Gastroesophageal sphincter (tissue), 4 donors: Measurements from ENCODE around the gene LRIT2. TPM values are rescaled to one million over a fixed set of nuclear protein-coding genes. Genes with fewer than 3 reads are reported as not detected.
"Not testable (repeated sequence)": the region's sequence is repeated elsewhere in the genome, so short reads cannot be mapped to it uniquely, and the experiment has no call there.

Experiments used
- ATAC-seq: fragments of 150-250 bp; one replicate; pipeline ENCODE4 v1.9.1; 2016; ENCODE audit warnings: mild to moderate bottlenecking, moderate library complexity
- H3K27ac ChIP-seq, 4 donors: fragments of 200-600 bp; sonication (generic) in 3 of 4; 1 replicate in 3 of 4; 2 replicates in 1 of 4; pipeline ENCODE4 v1.5.1; 2016 to 2019
- H3K27me3 ChIP-seq: fragments of 200-600 bp; sonication (generic); one replicate; pipeline ENCODE4 v1.5.1; 2019
- H3K36me3 ChIP-seq, 2 donors: fragments of 200-600 bp; sonication (generic); one replicate each; pipeline ENCODE4 v1.5.1; 2019; ENCODE audit warnings: control low read depth in 1 of 2
- H3K4me1 ChIP-seq, 3 donors: fragments of 200-600 bp; sonication (generic); 1 replicate in 2 of 3; 2 replicates in 1 of 3; pipeline ENCODE4 v1.5.1; 2016 to 2019; ENCODE audit warnings: control low read depth in 2 of 3
- H3K4me3 ChIP-seq, 2 donors: fragments of 200-600 bp; sonication (generic); one replicate each; pipeline ENCODE4 v1.5.1; 2019; ENCODE audit warnings: mild to moderate bottlenecking in 1 of 2, moderate library complexity in 1 of 2
- H3K9me3 ChIP-seq, 3 donors: fragments of 200-600 bp; sonication (generic); one replicate each; pipeline ENCODE4 v1.5.1; 2017 to 2019; ENCODE audit warnings: control low read depth in 2 of 3
- EP300 ChIP-seq: sonication (generic); formaldehyde crosslinking; IDR thresholded peaks from one replicate; pipeline ENCODE4 v1.6.1; 2017; ENCODE audit warnings: antibody characterized with exemption, mild to moderate bottlenecking
- POLR2A ChIP-seq, 2 donors: fragments of 450-650 bp; IDR thresholded peaks; one replicate each; pipeline ENCODE4 v1.6.1; 2017; ENCODE audit warnings: antibody characterized with exemption in 2 of 2, mild to moderate bottlenecking in 2 of 2, moderate library complexity in 1 of 2
- POLR2AphosphoS5 ChIP-seq: sonication (generic); formaldehyde crosslinking; IDR thresholded peaks from one replicate; pipeline ENCODE4 v1.6.1; 2017; ENCODE audit warnings: antibody characterized with exemption
- WGBS, 2 donors: methylation state at CpG; one replicate each; pipeline ENCODE4 v1.1.5; 2018; ENCODE audit warnings: low coverage in 1 of 2; 5-methylcytosine and 5-hydroxymethylcytosine counted together
- total RNA-seq, 4 donors: library from RNA; depleted of rRNA; stranded (reverse); fragments of >200 nt; gene quantifications; one replicate each; pipeline ENCODE4 v1.1.0, GENCODE V29; 2016
- TF ChIP-seq, protein P1 (sequence below), 4 experiments: fragments of 200-600 bp in 2 of 4; fragments of 450-650 bp in 2 of 4; sonication (generic) in 1 of 4; IDR thresholded peaks; one replicate each; pipeline ENCODE4 v1.5.1; 2017 to 2019; ENCODE audit warnings: antibody characterized with exemption in 4 of 4, mild to moderate bottlenecking in 2 of 4, moderate library complexity in 2 of 4

Gene LRIT2
- total RNA-seq, 4 donors from 2014 or later = not detected

DNA sequence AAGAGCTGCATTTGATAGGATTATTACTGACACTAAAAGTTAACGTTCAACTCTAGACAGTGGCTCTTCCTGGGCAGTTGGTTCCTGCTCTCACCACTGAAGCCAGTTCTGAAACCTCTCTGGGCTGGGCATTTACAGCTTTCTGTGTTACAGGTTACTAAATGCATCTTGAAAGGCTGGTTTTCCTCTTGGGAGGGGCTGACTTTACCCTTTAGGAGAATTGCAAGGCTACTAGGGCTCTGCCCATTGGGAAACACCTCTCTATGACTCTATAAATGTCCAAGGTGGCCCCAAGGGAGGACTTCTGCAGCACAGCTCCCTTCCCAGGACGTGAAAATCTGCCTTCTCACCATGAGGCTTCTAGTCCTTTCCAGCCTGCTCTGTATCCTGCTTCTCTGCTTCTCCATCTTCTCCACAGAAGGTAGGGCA lies 51.8 kb downstream of the LRIT2 start, which contains the start of gene GPR15LG:
TSS of gene GPR15LG (plus strand) at position 301 of the 429 bp plus-strand sequence. CDS start at position 352, 51 bp downstream.
- Histone ChIP-seq H3K27me3 (no peaks in the 10 kb centered on the region), H3K4me3 (no peak within 1 kb of the TSS), H3K4me1 (no peaks in the 10 kb centered on the region), H3K9me3 (no peaks in the 10 kb centered on the region), H3K27ac (no peak within 1 kb of the TSS), H3K36me3 (no peaks in the 10 kb centered on the region)
- no peak for ATAC-seq
- TF ChIP-seq POLR2AphosphoS5 (no peak), EP300 (no peak), POLR2A (IDR thresholded peaks at IDR 0.05) (no peak)
- TF ChIP-seq, protein P1, sequence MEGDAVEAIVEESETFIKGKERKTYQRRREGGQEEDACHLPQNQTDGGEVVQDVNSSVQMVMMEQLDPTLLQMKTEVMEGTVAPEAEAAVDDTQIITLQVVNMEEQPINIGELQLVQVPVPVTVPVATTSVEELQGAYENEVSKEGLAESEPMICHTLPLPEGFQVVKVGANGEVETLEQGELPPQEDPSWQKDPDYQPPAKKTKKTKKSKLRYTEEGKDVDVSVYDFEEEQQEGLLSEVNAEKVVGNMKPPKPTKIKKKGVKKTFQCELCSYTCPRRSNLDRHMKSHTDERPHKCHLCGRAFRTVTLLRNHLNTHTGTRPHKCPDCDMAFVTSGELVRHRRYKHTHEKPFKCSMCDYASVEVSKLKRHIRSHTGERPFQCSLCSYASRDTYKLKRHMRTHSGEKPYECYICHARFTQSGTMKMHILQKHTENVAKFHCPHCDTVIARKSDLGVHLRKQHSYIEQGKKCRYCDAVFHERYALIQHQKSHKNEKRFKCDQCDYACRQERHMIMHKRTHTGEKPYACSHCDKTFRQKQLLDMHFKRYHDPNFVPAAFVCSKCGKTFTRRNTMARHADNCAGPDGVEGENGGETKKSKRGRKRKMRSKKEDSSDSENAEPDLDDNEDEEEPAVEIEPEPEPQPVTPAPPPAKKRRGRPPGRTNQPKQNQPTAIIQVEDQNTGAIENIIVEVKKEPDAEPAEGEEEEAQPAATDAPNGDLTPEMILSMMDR (IDR thresholded peaks at IDR 0.05) = no peak
- 86% methylated on average over 2 of the region's 2 CpGs; no CpG with 5 or more reads in 1 of the 2 donors for WGBS, 2 donors

DNA sequence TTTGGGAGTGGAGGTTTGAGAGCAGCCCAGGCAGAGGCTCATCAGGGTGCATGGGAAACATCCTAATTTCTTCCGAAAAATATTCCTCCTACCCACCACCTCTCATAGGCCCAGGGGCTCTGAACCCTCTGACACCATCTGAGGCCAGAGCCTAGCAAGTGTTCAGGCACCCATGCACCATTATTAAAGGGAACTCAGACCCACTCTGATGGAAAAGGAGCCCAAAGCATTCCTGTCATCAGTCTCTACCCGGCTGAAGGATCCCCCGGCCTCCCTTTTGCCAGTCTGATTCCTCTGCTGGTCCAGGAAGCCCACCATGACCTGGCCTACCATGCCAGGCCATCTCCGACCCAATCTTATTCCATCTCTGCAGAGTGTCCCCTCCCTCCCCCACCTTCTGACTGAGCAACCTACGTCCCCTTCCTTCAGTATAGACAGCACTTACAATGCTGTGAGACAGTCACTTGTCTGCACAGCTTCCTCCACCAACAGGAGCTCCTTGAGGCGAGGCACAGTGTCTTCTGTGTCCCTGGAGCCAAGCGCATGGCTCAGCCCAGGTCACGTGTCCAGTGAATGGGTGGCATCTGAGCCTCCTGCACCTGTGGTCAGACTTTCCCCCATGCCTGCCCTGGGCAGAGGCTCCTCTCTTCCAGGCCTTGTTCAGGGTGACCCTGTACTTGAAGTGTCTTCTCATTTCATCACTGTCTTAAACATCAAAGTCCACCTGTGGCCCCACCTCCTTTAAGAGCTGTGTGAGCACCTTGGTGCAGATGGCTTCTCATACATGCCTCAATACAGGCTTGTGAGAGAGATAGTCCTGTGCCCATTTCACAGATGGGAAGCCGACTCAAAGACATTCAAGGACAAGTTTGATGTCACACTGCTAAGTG lies 52.6 kb downstream of the LRIT2 start:
- ATAC-seq = no peak
- TF ChIP-seq EP300 = no peak
- TF ChIP-seq POLR2A (IDR thresholded peaks at IDR 0.05) = no peak
- TF ChIP-seq, protein P1 (IDR thresholded peaks at IDR 0.05) = no peak
- no peak for TF ChIP-seq POLR2AphosphoS5
- Histone ChIP-seq H3K36me3 (no peaks in the 10 kb centered on the region), H3K27me3 (no peaks in the 10 kb centered on the region), H3K27ac (no peak overlapping the region), H3K4me1 (no peaks in the 10 kb centered on the region), H3K4me3 (no peak overlapping the region), H3K9me3 (no peaks in the 10 kb centered on the region)
- WGBS, 2 donors = 60 to 90% methylated on average over 3 to 6 of the region's 9 CpGs

DNA sequence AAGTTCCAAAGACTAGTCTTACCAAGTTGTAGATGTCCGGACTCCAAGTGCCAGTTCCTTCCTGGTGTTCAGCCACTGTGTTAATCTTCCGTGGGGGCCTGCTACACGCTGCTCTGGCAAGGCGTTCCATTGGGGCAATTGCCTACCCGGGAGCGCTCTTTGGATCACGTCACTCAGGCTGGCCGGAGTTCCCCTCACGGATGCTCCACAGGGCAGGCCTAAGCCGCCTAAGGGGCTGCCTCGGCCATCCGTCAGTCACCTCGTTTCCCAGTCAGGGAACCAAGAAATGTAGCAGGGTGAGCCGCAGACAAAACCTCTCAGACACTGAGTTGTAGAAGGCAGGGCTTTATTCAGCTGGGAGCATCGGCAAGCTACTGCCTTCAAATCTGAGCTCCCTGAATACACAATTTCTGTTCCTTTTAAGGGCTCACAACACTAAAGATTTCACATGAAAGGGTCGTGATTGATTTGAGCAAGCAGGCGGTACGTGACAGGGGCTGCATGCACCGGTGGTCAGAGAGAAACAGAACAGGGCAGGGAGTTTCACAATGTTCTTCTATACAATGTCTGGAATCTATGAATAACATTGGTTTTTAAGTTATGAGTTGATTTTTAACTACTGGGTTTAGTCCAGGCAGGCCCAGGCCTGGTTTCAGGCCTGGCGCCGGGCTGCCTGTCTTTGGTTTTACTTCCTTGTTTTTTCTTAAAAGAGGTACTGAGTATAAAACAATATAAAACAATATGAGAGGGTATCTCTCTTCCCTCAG lies 53.5 kb downstream of the LRIT2 start:
- H3K27ac ChIP-seq, H3K4me3 ChIP-seq, H3K9me3 ChIP-seq, H3K27me3 ChIP-seq, H3K36me3 ChIP-seq, ATAC-seq, H3K4me1 ChIP-seq: not testable (repeated sequence)
- 69 to 83% methylated on average over 11 to 16 of the region's 21 CpGs for WGBS, 2 donors

DNA sequence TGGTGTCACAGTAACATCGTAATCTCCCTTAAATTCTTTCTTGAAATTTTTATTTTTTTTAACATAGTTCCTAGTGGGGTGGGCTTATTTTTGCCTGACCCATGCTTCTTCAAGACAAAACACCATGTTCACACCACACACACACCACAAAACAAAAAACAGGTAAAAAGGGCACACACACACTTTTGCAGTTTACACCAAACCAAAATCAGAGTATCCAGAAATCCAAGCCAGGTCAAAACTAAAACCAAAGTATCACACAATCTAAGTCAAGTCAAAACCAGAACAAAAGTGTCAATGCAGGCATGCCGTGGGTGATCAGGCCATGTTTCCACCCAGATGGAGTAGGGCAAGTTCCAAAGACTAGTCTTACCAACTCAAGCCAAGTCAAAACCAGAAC lies 54.1 kb downstream of the LRIT2 start:
- not testable (repeated sequence) for H3K4me3 ChIP-seq, H3K27ac ChIP-seq, ATAC-seq, H3K4me1 ChIP-seq, H3K27me3 ChIP-seq, H3K9me3 ChIP-seq, H3K36me3 ChIP-seq
- whole genome bisulfite sequencing, 2 donors = 84% methylated on average over 2 of the region's 2 CpGs; no CpG with 5 or more reads in 1 of the 2 donors

Other genes starting within 250 kb of the LRIT2 start
- 100 to 1,000 TPM; 134 to 230 (median 190) TPM for gene GHITM, start 86.0 kb downstream of the LRIT2 start, total RNA-seq
- gene GPR15LG, start 51.7 kb downstream of the LRIT2 start, total RNA-seq = 10 to 100 TPM in 1 of 4 donors, 1 to 10 TPM in 1, not detected in 2; 1.2 to 10.1 TPM
- under 1 TPM in 2 of 4 donors, not detected in 2; 0.10 to 0.67 TPM for gene CDHR1, start 31.0 kb downstream of the LRIT2 start, total RNA-seq
- under 1 TPM in 1 of 4 donors, not detected in 3; 0.12 TPM for gene LRIT1, start 16.0 kb upstream of the LRIT2 start, total RNA-seq
- gene RGR, start 19.5 kb upstream of the LRIT2 start, total RNA-seq = 1 to 10 TPM in 2 of 4 donors, not detected in 2; 1.1 to 2.6 TPM
- gene CCSER2, start 103.0 kb upstream of the LRIT2 start, total RNA-seq = 10 to 100 TPM; 64.5 to 93.5 (median 83.3) TPM